ENCODE measurements around the gene IGFBP2. TPM values are rescaled to one million over a fixed set of nuclear protein-coding genes. Genes with fewer than 3 reads are reported as not detected.
"Not testable (repeated sequence)": the region's sequence is repeated elsewhere in the genome, so short reads cannot be mapped to it uniquely, and the experiment has no call there.

The IGFBP2 gene
- polyA plus RNA-seq, 4 donors, result 9.8 to 163 (median 56.4) TPM

DNA sequence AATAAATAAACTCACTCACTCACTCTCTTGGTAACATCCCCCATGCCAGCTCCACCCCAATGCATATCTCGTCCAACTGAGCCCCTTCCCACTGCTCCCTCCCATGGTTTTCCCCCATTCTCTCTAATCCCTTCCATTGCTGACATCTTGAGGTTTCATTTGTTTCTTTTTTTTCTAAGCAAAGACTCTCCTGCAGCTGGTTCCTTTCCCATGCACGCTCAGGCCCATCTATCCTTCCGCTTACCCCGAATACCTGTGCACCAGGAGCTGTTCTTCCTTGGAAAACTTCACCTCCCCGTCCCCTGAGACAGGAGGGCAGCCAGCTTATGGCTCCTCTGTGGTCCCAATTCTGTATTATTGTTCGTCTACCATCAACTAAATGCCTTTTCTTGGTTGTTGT is 41.7 kb upstream of the IGFBP2 start:
- DNase-seq (no peak), FAIRE-seq (no peak)
- Histone ChIP-seq H3K4me3 (ENCODE audit: low read depth in 1 of 3, low read length in 3 of 3) (no peak overlapping the region), H3K27ac (ENCODE audit: low read depth in 1 of 3, low read length in 2 of 3) (no peak overlapping the region), H3K27me3 (ENCODE audit: control insufficient read depth in 3 of 3, insufficient read depth in 3 of 3, low read length in 3 of 3) (peaks cover 0 to 5% (median 2%) of the 10 kb centered on the region in 3 donors), H3K4me1 (ENCODE audit: control insufficient read depth in 3 of 3, insufficient read depth in 2 of 3, low read depth in 1 of 3, low read length in 2 of 3) (peaks cover 0 to 4% (median 0%) of the 10 kb centered on the region in 3 donors), H3K36me3 (ENCODE audit: control insufficient read depth in 3 of 3, insufficient read depth in 2 of 3, low read depth in 1 of 3, low read length in 3 of 3) (no peaks in the 10 kb centered on the region), H3K9me3 (ENCODE audit: control insufficient read depth in 2 of 2, insufficient read depth in 1 of 2, low read depth in 1 of 2, low read length in 1 of 2) (no peaks in the 10 kb centered on the region)
- 75 to 87% (median 85%) methylated on average over 6 of the region's 6 CpGs for WGBS, 3 donors

DNA sequence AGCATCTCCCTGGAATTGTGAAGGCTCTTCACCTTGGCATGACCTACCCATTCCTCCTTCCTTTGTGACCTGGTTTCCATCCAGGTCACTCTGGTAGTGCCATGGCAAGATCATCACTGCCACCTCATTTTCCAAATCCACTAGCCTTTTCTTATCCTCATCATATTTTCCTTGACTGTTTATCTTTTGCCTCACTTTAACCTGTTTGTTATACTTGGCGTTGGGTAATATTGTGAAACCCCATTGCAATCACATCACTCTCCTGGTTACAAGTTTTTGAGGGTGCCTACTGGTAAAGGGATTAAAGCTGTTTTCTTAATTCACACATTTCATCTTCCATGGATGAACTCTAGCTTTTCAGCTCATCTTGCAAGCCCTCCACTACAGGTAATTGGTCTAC is 39.1 kb upstream of the IGFBP2 start:
- Histone ChIP-seq H3K27me3 (ENCODE audit: control insufficient read depth in 3 of 3, insufficient read depth in 3 of 3, low read length in 3 of 3) (peaks cover 0 to 5% (median 0%) of the 10 kb centered on the region in 3 donors), H3K27ac (ENCODE audit: low read depth in 1 of 3, low read length in 2 of 3) (no peak overlapping the region), H3K36me3 (ENCODE audit: control insufficient read depth in 3 of 3, insufficient read depth in 2 of 3, low read depth in 1 of 3, low read length in 3 of 3) (no peaks in the 10 kb centered on the region), H3K4me1 (ENCODE audit: control insufficient read depth in 3 of 3, insufficient read depth in 2 of 3, low read depth in 1 of 3, low read length in 2 of 3) (peaks cover 0 to 4% (median 0%) of the 10 kb centered on the region in 3 donors), H3K9me3 (ENCODE audit: control insufficient read depth in 2 of 2, insufficient read depth in 1 of 2, low read depth in 1 of 2, low read length in 1 of 2) (no peaks in the 10 kb centered on the region), H3K4me3 (ENCODE audit: low read depth in 1 of 3, low read length in 3 of 3) (no peak overlapping the region)
- 92 to 96% (median 94%) methylated on average over 1 of the region's 1 CpG for WGBS, 3 donors
- no peak for FAIRE-seq
- no peak for DNase-seq

DNA sequence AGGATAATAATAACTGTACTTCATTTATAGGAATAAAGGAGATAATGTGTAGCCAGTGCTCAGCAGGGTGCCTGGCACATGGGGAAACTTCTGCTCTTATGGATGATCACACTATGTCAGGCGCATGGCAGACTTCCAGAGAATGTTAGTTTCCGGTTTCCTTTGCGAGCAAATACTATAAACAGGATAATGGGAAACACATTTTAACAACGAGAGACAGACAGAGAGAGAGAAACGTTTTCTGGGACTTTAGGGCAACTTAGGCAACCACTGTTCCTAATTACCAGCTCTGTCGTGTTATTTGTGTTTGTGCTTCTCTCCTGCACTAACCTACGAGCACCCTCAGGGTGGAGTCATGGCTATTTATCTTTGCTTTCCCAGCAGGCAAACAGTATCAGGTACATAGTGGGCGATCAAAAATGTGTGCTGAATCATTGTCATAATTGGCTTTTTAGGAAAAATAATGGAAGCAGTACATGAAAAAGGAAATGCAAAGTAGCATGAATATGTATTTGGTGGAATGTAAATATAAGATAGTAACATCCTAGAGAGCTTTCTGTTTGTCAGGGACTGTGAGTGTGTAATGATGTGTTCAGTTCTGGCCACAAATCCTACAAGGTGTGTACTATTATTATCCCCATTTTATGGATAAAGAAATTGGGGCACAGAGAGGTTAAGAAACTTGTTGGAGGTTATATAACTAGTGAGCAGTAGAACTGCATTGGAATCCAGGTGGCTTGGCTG is 36.8 kb upstream of the IGFBP2 start:
- H3K27me3 ChIP-seq (ENCODE audit: control insufficient read depth in 3 of 3, insufficient read depth in 3 of 3, low read length in 3 of 3), result peaks cover 0 to 5% (median 0%) of the 10 kb centered on the region in 3 donors
- 41 to 56% (median 54%) methylated on average over 8 of the region's 8 CpGs for WGBS, 3 donors
- H3K36me3 ChIP-seq (ENCODE audit: control insufficient read depth in 3 of 3, insufficient read depth in 2 of 3, low read depth in 1 of 3, low read length in 3 of 3), result no peaks in the 10 kb centered on the region
- H3K27ac ChIP-seq (ENCODE audit: low read depth in 1 of 3, low read length in 2 of 3), result no peak overlapping the region
- DNase-seq (no peak), FAIRE-seq (no peak)
- H3K4me1 ChIP-seq (ENCODE audit: control insufficient read depth in 3 of 3, insufficient read depth in 2 of 3, low read depth in 1 of 3, low read length in 2 of 3), result no peaks in the 10 kb centered on the region
- no peak overlapping the region for H3K4me3 ChIP-seq (ENCODE audit: low read depth in 1 of 3, low read length in 3 of 3)
- H3K9me3 ChIP-seq (ENCODE audit: control insufficient read depth in 2 of 2, insufficient read depth in 1 of 2, low read depth in 1 of 2, low read length in 1 of 2), result no peaks in the 10 kb centered on the region

GRCh38 chr2:216596980-216597509 is 36.2 kb upstream of the IGFBP2 start:
- H3K4me3 ChIP-seq (ENCODE audit: low read depth in 1 of 3, low read length in 3 of 3), result no peak overlapping the region
- no peaks in the 10 kb centered on the region for H3K9me3 ChIP-seq (ENCODE audit: control insufficient read depth in 2 of 2, insufficient read depth in 1 of 2, low read depth in 1 of 2, low read length in 1 of 2)
- H3K4me1 ChIP-seq (ENCODE audit: control insufficient read depth in 3 of 3, insufficient read depth in 2 of 3, low read depth in 1 of 3, low read length in 2 of 3), result no peaks in the 10 kb centered on the region
- DNase-seq (no peak), FAIRE-seq (no peak)
- H3K36me3 ChIP-seq (ENCODE audit: control insufficient read depth in 3 of 3, insufficient read depth in 2 of 3, low read depth in 1 of 3, low read length in 3 of 3), result no peaks in the 10 kb centered on the region
- H3K27me3 ChIP-seq (ENCODE audit: control insufficient read depth in 3 of 3, insufficient read depth in 3 of 3, low read length in 3 of 3), result peaks cover 0 to 2% (median 0%) of the 10 kb centered on the region in 3 donors
- 60 to 62% (median 62%) methylated on average over 5 of the region's 5 CpGs for WGBS, 3 donors
- no peak overlapping the region for H3K27ac ChIP-seq (ENCODE audit: low read depth in 1 of 3, low read length in 2 of 3)

GRCh38 chr2:216597825-216598224 is 35.4 kb upstream of the IGFBP2 start:
- not testable (repeated sequence) for H3K27ac ChIP-seq (ENCODE audit: low read depth in 1 of 3, low read length in 2 of 3); H3K36me3 ChIP-seq (ENCODE audit: control insufficient read depth in 3 of 3, insufficient read depth in 2 of 3, low read depth in 1 of 3, low read length in 3 of 3); H3K4me3 ChIP-seq (ENCODE audit: low read depth in 1 of 3, low read length in 3 of 3); H3K4me1 ChIP-seq (ENCODE audit: control insufficient read depth in 3 of 3, insufficient read depth in 2 of 3, low read depth in 1 of 3, low read length in 2 of 3); FAIRE-seq; H3K9me3 ChIP-seq (ENCODE audit: control insufficient read depth in 2 of 2, insufficient read depth in 1 of 2, low read depth in 1 of 2, low read length in 1 of 2); H3K27me3 ChIP-seq (ENCODE audit: control insufficient read depth in 3 of 3, insufficient read depth in 3 of 3, low read length in 3 of 3); DNase-seq
- WGBS, 3 donors, result 56 to 69% (median 58%) methylated on average over 7 of the region's 7 CpGs

DNA sequence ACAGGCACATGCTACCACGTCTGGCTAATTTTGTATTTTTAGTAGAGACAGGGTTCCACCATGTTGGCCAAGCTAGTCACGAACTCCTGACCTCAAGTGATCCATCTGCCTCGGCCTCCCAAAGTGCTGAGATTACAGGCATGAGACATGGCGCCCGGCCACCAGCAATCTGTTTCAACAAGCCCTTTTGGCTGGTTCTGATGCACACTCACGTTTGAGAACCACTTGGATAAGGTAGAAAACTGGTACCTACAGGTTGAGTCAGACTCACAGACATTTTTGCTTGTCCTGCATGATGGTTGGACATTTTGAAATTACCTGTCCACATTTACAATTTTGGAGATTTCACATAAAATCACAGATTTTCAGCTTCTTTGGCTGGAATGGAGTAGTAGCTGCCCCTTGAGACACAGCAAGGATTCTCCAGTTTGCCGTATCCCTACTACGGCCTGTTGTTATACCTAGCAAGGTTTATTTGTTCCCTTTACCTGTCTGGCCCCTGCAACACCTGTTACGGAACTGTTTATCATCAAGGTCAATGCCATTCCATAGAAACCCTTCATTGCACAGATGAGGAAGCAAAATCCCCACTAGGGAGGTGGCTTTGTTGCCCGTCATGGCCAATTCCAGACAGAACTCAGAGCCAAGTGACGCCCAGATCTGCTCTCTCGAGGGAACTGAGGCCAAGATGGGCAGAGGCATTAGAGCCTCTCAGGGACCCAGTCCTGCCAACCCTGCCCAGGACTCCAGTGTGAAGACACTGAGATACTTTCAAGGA is 31.4 kb upstream of the IGFBP2 start:
- FAIRE-seq (no peak), DNase-seq (no peak)
- Histone ChIP-seq H3K36me3 (ENCODE audit: control insufficient read depth in 3 of 3, insufficient read depth in 2 of 3, low read depth in 1 of 3, low read length in 3 of 3) (no peaks in the 10 kb centered on the region), H3K4me3 (ENCODE audit: low read depth in 1 of 3, low read length in 3 of 3) (no peak overlapping the region), H3K4me1 (ENCODE audit: control insufficient read depth in 3 of 3, insufficient read depth in 2 of 3, low read depth in 1 of 3, low read length in 2 of 3) (peaks cover 0 to 6% (median 0%) of the 10 kb centered on the region in 3 donors), H3K27ac (ENCODE audit: low read depth in 1 of 3, low read length in 2 of 3) (no peak overlapping the region), H3K9me3 (ENCODE audit: control insufficient read depth in 2 of 2, insufficient read depth in 1 of 2, low read depth in 1 of 2, low read length in 1 of 2) (no peaks in the 10 kb centered on the region), H3K27me3 (ENCODE audit: control insufficient read depth in 3 of 3, insufficient read depth in 3 of 3, low read length in 3 of 3) (no peaks in the 10 kb centered on the region)
- WGBS, 3 donors, result 67 to 86% (median 70%) methylated on average over 12 of the region's 12 CpGs

DNA sequence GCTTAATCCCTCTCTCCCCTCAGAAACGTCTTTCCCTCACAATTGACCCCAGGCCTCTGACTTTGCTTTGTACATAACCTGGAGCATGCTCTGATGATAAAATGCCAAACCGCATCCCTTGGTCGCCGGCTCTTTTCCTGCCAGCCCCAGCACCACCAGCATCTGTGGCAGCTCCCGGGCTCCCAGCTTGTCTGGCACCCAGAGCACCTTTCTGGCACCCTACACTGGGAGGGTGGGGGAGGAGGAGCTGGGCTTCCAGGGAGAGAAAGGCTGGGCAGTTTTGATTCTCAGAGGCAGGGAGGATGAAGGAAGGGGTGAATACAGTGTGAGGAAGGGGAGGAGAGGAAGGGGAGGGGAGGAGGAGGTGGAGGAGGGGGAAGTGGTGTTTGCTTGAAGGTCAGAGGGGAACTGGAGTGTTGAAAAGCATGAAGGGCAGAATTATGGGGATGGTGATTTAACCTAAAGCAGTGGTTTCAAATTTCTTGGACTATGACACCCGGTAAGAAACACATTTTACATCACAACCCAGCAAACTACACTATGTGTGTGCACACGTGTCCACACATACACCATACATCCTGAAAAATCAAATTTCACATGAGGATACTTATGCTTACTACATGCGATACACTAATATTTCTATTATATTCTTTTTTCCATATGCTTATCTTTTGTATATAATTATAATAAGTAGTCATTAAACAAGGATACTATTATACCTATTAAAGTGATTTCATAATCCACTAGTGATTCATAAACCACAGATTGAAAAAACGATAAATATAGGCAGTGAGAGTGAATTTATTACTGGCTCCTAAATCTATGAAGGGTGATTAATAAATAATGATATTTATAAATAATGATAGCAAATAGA is 30.0 kb upstream of the IGFBP2 start:
- H3K9me3 ChIP-seq (ENCODE audit: control insufficient read depth in 2 of 2, insufficient read depth in 1 of 2, low read depth in 1 of 2, low read length in 1 of 2), result no peaks in the 10 kb centered on the region
- 63 to 71% (median 68%) methylated on average over 9 of the region's 9 CpGs for WGBS, 3 donors
- H3K4me1 ChIP-seq (ENCODE audit: control insufficient read depth in 3 of 3, insufficient read depth in 2 of 3, low read depth in 1 of 3, low read length in 2 of 3), result peaks cover 0 to 6% (median 0%) of the 10 kb centered on the region in 3 donors
- DNase-seq, result no peak
- H3K36me3 ChIP-seq (ENCODE audit: control insufficient read depth in 3 of 3, insufficient read depth in 2 of 3, low read depth in 1 of 3, low read length in 3 of 3), result no peaks in the 10 kb centered on the region
- H3K27ac ChIP-seq (ENCODE audit: low read depth in 1 of 3, low read length in 2 of 3), result no peak overlapping the region
- FAIRE-seq, result no peak
- no peak overlapping the region for H3K4me3 ChIP-seq (ENCODE audit: low read depth in 1 of 3, low read length in 3 of 3)
- peaks cover 0 to 2% (median 0%) of the 10 kb centered on the region in 3 donors for H3K27me3 ChIP-seq (ENCODE audit: control insufficient read depth in 3 of 3, insufficient read depth in 3 of 3, low read length in 3 of 3)

- Histone ChIP-seq H3K36me3 (ENCODE audit: control insufficient read depth in 3 of 3, insufficient read depth in 2 of 3, low read depth in 1 of 3, low read length in 3 of 3) (no peaks in the 10 kb centered on the region), H3K27me3 (ENCODE audit: control insufficient read depth in 3 of 3, insufficient read depth in 3 of 3, low read length in 3 of 3) (peaks cover 0 to 2% (median 0%) of the 10 kb centered on the region in 3 donors), H3K9me3 (ENCODE audit: control insufficient read depth in 2 of 2, insufficient read depth in 1 of 2, low read depth in 1 of 2, low read length in 1 of 2) (no peaks in the 10 kb centered on the region), H3K4me1 (ENCODE audit: control insufficient read depth in 3 of 3, insufficient read depth in 2 of 3, low read depth in 1 of 3, low read length in 2 of 3) (peaks cover 0 to 6% (median 0%) of the 10 kb centered on the region in 3 donors), H3K27ac (ENCODE audit: low read depth in 1 of 3, low read length in 2 of 3) (no peak overlapping the region), H3K4me3 (ENCODE audit: low read depth in 1 of 3, low read length in 3 of 3) (no peak overlapping the region)
- DNase-seq (peak in 1 of 2 donors; percentile 14), FAIRE-seq (no peak)
- 92% methylated on average over 3 of the region's 3 CpGs for WGBS, 3 donors
These were observed 29.4 kb upstream of the IGFBP2 start for GRCh38 chr2:216603884-216604245.
